ENCODE data around the gene LARP1.
"Not testable (repeated sequence)": the region's sequence is repeated elsewhere in the genome, so short reads cannot be mapped to it uniquely, and the experiment has no call there.

The LARP1 gene

GRCh38 chr5:154735362-154735761 is 19.8 kb upstream of the LARP1 start:
- DNase-seq, result not testable (repeated sequence)

GRCh38 chr5:154736372-154736771 is 18.8 kb upstream of the LARP1 start:
- not testable (repeated sequence) for DNase-seq

- DNase-seq, result no peak
Observed at GRCh38 chr5:154737667-154738320, 17.4 kb upstream of the LARP1 start.

GRCh38 chr5:154740483-154740882 is 14.7 kb upstream of the LARP1 start:
- peak in 1 of 2 experiments; percentile 60 for DNase-seq

- DNase-seq, result peak; percentile 51 to 79
Observed at GRCh38 chr5:154740957-154741356, 14.2 kb upstream of the LARP1 start.

- DNase-seq, result no peak
Observed at GRCh38 chr5:154741415-154741814, 13.8 kb upstream of the LARP1 start.

- DNase-seq, result no peak
Observed at GRCh38 chr5:154743812-154744211, 11.4 kb upstream of the LARP1 start.

- DNase-seq, result no peak
Observed at GRCh38 chr5:154745349-154745748, 9.8 kb upstream of the LARP1 start.

- DNase-seq, result peak in 1 of 2 experiments; percentile 64
Observed at GRCh38 chr5:154749491-154749890, 5.7 kb upstream of the LARP1 start.

GRCh38 chr5:154750641-154751040 is 4.5 kb upstream of the LARP1 start:
- DNase-seq, result not testable (repeated sequence)

GRCh38 chr5:154751854-154752253 is 3.3 kb upstream of the LARP1 start:
- DNase-seq, result no peak

- peak; percentile 37 to 87 for DNase-seq
Observed at GRCh38 chr5:154753792-154754191, 1.4 kb upstream of the LARP1 start.

GRCh38 chr5:154754460-154755360 is 467 bp upstream of the LARP1 start:
- DNase-seq, result peak; percentile 93 to 98

GRCh38 chr5:154756009-154756867 is 1.1 kb downstream of the LARP1 start:
- no peak for DNase-seq

- DNase-seq, result peak in 1 of 2 experiments; percentile 15
Observed at GRCh38 chr5:154756868-154757813, 2.0 kb downstream of the LARP1 start.

GRCh38 chr5:154757814-154758406 is 2.7 kb downstream of the LARP1 start:
- no peak for DNase-seq

GRCh38 chr5:154758493-154758892 is 3.3 kb downstream of the LARP1 start:
- no peak for DNase-seq

- no peak for DNase-seq
Observed at GRCh38 chr5:154758977-154759376, 3.8 kb downstream of the LARP1 start.

- not testable (repeated sequence) for DNase-seq
Observed at GRCh38 chr5:154759868-154760267, 4.7 kb downstream of the LARP1 start.

GRCh38 chr5:154761046-154761736 is 6.0 kb downstream of the LARP1 start:
- DNase-seq, result no peak

GRCh38 chr5:154762261-154762660 is 7.1 kb downstream of the LARP1 start:
- no peak for DNase-seq
